ENCODE results near the gene TET1. TPM values are rescaled to one million over a fixed set of nuclear protein-coding genes. Genes with fewer than 3 reads are reported as not detected.
A peak's percentile ranks its signal among the peaks of the same experiment; 100 is the strongest.
"Not testable (repeated sequence)": the region's sequence is repeated elsewhere in the genome, so short reads cannot be mapped to it uniquely, and the experiment has no call there.

The TET1 gene
- total RNA-seq = 3.6 TPM
- long read RNA-seq, partial matches to known transcripts = 0 of 2 reads
- long read RNA-seq, other reads (novel, unspliced or antisense) = 2 of 2 reads

DNA sequence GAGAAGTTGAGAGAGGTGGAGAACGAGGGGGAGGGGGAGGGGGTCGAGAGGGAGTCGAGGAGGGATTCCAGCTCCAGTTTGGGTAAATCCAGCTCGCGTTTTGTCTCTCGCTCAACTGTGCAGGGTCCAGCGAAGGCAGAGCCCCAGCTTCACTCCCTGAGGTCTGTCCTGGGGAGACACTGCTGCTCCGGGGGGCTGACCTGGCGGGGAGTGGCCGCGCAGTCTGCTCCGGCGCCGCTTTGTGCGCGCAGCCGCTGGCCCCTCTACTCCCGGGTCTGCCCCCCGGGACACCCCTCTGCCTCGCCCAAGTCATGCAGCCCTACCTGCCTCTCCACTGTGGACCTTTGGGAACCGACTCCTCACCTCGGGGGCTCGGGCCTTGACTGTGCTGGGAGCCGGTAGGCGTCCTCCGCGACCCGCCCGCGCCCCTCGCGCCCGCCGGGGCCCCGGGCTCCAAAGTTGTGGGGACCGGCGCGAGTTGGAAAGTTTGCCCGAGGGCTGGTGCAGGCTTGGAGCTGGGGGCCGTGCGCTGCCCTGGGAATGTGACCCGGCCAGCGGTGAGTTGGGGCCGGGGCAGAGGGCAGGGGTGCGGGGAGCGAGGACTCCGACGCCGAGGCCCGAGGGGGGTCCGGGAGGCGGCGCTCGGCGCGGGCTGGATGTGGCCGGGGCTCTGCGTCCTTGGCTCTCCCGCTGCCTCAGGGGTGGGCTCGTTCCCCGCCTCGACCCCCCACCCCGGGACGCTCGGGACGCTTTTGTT is at the start of gene TET1:
Gene TET1 (plus strand): TSS at position 152 of the 757 bp plus-strand sequence. CDS start 12,002 bp downstream, outside the sequence.
- intact Hi-C loops (cut with micrococcal nuclease) = no loop called here
- ATAC-seq = peak; percentile 83
- DNase-seq = peak; percentile 59

DNA sequence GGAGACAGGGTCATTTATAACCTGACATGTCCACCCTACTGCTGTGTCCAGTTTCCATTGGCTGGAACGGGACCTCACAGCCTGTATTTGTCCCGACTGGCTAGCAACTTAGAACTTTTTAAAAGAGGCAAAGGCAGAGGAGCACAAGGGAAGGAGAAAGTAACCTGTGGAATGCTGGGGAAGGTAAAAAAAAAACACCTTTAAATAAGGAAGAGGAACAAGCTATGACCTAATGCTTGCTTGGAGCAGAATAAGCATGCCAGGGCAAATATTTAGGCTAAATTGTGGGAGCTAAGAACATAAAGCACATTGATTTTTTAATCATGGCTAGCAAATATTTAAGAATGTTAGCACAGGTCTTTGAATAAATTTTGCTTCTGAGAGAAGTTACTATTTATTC is 43.9 kb upstream of the TET1 start:
- intact Hi-C loops (cut with micrococcal nuclease); DNase-seq; ATAC-seq: not testable (repeated sequence)

DNA sequence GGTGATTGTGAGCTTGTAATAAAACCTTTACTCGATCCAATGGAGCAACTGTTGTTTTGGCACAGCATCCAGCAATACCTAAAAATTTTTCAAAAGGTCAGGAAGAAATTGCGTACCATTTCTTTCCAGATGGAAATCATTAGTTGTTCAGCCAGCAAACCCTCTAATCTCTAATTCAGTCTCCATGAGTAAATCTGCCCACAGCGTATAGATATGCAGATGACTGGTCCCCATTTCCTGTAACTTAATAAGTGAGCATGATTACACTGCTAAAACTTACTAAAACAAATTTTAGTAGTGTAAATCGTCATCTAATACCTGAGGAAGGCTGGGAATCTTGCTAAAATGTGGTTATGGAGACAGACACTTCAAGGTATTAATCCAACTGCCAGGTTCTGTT is 43.4 kb upstream of the TET1 start:
- ATAC-seq (no peak), DNase-seq (no peak)
- intact Hi-C loops (cut with micrococcal nuclease) = no loop called here

DNA sequence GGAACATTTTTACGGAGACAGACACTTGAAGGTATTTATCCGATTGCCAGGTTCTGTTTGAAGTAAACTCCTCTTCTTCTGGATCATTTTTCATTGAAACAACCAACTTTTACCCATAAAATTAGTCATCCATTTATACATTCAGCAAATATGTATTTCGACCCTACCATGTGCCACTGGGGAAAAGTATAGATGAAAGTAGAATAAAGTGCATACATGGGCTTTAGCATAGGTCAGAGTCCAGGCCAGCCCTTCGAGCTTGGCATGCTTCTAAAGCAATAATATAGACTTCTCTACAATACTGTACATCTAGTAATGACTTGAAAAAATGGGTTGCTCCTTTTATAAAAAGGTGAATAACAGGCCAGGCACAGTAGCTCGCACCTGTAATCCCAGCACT is 42.9 kb upstream of the TET1 start:
- intact Hi-C loops (cut with micrococcal nuclease) = no loop called here
- ATAC-seq = no peak
- DNase-seq = no peak

DNA sequence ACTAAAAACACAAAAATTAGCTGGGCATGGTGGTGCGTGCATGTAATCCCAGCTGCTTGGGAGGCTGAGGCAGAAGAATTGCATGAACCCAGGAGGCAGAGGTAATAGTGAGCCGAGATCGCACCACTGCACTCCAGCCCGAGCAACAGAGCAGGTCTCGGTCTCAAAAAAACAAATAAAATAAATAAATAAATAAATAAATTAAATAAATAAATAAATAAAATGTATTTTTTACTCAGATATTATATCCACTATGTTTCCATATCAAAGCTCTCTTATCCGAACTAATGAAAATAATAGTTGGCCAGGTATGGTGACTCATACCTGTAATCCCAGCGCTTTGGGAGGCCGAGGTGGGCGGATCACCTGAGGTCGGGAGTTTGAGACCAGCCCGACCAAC is 41.5 kb upstream of the TET1 start:
- intact Hi-C loops (cut with micrococcal nuclease); ATAC-seq; DNase-seq: not testable (repeated sequence)

DNA sequence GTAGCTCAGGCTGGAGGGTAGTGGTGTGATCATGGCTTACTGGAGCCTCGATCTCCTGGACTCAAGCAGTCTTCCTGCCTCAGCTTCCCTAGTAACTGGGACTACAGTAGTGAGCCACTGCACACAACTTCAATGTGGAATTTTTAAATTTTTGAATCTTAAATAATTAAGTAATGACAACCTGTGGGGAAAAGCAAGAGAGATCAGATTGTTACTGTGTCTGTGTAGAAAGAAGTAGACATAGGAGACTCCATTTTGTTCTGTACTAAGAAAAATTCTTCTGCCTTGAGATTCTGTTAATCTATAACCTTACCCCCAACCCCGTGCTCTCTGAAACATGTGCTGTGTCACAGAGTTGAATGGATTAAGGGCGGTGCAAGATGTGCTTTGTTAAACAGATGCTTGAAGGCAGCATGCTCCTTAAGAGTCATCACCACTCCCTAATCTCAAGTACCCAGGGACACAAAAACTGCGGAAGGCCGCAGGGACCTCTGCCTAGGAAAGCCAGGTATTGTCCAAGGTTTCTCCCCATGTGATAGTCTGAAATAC is 34.6 kb upstream of the TET1 start:
- DNase-seq; intact Hi-C loops (cut with micrococcal nuclease); ATAC-seq: not testable (repeated sequence)

DNA sequence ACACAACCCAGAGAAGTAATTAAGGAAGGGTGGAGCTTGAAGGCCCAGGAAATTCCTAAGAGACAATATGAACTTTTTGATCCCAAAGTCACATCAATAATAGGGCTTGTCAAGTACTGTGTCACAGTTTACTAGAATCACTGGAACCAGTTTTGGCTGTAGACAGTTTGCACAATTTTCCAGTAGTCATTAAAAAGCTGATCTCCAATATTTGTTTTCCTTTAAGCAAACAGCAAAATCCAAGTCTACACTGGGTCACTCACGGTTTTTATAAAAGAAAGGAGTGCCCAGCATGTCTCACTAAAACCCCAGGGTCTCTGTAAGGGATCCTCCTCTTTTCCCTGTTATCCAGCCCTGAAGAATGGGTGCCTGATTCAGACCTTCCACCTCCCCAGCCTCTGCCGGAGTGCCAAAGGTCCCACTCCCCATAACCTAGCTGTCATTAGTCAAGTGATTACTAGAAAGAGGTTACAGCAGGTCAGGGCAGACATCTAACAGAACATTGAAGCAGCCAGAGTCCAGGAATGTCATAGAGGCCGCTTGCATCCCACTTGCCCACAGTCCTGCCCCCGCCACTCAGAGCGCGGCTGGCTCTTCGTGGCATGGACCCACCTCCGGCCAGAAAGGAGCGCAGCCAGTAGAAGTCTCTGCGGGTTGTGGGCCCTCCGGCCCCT is 33.4 kb upstream of the TET1 start:
- intact Hi-C loops (cut with micrococcal nuclease) = no loop called here

DNA sequence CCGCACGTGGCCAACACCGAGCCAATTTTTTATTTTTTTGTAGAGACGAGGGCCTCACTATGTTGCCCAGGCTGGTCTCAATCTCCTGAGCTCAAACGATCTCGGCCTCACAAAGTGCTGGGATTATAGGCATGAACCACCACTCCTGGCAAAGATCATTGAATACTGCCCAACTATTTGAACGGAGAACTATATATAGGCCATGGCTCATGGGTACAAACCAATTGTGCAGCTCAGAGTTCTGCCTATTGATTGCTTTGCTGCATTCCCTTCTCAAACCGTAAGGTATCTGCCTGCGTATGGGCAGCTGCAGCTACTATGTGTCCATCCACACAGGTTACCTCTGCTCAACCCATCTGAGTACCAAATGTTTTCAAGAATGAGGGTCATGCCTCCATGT is 23.2 kb upstream of the TET1 start:
- intact Hi-C loops (cut with micrococcal nuclease) = no loop called here
- ATAC-seq = no peak
- DNase-seq = no peak

More for the DNA sequence above, 33.4 kb upstream of the TET1 start:
- no peak for DNase-seq
- peak; percentile 75 for ATAC-seq

DNA sequence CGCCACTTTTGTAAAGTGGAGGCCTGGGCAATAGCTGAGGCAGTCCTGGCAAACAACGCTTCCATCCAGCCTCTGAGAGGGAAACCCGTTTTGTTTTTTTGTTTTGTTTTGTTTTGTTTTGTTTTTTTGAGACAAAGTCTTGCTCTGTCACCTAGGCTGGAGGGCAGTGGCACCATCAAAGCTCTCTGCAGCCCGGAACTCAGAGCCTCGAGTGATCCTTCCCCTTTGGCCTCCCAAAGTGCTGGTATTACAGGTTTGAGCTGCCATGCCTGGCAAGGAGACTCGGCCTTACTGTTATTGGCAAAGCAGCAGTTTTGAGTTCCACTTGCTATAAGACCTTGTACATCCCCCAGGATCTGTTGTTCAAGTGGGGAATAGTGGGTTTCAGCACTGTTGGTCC is 22.3 kb upstream of the TET1 start:
- no peak for DNase-seq
- intact Hi-C loops (cut with micrococcal nuclease) = no loop called here
- no peak for ATAC-seq

DNA sequence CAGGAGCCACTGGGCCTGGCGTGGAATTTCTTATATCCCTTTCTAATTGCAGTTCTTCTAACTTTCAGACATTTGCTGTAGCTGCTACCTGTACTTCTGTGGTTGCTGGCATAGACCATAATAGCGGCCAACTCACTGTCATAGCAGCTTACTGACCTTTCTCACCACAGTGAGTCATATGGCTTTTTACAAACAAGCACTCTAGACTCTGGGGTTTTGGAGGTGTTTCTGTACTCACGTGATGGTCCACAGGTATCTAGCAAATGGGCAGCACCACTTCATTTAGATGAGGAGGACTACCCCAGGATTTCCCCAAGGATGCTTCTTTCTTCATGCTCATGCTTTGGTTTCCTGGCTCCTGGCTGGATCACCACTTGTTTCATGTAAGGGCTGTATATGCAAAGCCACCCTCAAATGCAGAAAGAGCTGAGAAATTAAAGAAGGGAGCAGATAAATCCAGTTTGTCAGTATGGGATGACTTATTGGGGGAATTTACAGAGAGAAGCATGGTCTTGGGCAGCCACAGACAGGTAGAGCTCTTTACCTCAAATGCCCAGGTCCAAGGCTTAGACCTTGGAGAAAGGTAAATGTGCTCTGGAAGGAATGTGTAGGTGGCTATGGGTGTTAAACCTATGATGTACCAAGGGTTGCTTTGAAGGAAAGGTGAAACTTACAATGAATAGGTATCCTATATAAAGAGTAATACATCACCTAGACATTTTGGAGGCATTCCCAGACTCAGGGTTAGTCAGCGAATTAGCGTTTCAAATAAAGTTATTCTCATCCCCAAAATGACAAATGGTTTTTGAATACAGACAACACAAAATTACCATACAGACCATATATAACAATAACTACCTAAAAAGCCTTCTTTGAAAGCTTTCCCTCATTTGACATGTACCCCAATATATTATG is 16.9 kb upstream of the TET1 start:
- DNase-seq = no peak
- intact Hi-C loops (cut with micrococcal nuclease) = no loop called here
- ATAC-seq = no peak

DNA sequence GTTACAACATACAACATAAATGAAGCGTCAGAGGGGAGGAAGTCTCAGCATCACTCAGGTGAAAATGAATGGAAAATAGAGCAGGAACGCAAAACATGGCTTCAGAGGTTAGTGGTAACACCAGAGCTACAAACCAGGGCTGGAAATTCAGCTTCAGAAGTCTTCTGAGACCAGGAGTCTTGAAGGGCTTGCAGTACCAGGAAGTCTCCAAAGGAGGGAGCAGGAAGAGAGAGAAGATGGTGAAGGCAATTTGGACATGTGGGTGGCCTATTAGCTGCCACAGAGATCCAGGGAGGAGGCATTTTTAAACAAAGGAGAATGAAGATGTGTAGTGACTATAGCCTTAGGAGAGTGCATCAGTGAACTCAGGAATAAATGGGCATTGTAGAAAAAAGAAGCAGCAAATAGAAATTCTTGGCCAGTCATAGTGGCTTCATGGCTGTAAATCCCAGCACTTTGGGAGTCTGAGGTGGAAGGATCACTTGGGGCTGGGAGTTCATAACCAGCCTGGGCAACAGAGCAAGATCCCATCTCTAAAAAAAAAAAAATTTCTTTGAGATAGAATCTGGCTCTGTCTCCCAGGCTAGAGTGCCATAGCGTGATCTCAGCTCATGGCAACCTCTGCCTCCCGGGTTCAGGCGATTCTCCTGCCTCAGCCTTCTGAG is 9.3 kb upstream of the TET1 start:
- DNase-seq (no peak), ATAC-seq (peak; percentile 78)
- intact Hi-C loops (cut with micrococcal nuclease) = loop anchor here (10.0 kb wide), 1 partner anchor 344 kb away; no protein-coding TSS in a partner anchor

DNA sequence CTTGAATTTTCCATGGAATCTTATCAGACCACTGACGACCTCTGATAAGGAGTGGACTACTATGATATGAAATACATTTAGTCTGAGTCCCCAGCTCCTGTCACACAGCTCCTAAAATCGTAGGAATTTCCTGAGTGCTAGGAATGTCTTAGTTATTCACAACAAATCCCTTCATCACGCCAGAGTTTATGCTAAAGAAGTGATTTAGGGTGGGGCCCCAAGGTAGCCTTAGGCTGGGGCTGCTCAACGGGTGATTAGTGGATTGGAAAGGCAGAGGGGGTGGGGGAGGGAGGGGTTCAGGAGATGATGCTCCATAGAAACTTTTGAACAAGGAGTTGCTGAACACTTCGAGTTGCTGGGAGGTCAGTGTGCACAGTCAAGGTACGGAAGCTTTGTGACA is 7.0 kb upstream of the TET1 start:
- intact Hi-C loops (cut with micrococcal nuclease) = loop anchor here (10.0 kb wide), 1 partner anchor 342 kb away; no protein-coding TSS in a partner anchor
- DNase-seq = no peak
- ATAC-seq = no peak

DNA sequence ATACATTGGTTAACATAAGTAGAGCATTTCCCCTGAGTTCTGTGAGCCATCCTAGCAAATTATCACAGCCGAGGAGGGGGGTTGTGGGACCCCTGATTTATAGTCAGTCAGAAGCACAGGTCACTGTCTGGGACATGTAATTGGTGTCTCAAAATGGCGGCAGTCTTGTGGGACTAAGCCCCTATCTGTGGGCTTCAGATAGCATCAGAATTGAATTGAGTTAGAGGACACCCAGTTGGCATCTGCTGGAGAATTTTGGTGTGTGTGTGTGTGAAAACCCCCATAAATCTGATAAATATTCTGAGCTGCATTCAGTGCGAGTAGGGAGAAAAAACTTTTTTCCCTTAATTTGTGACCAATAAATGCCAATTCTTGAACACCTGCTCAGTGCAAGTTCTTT is 6.5 kb upstream of the TET1 start:
- DNase-seq = no peak
- intact Hi-C loops (cut with micrococcal nuclease) = loop anchor here (10.0 kb wide), 1 partner anchor 341 kb away; no protein-coding TSS in a partner anchor
- ATAC-seq = no peak

DNA sequence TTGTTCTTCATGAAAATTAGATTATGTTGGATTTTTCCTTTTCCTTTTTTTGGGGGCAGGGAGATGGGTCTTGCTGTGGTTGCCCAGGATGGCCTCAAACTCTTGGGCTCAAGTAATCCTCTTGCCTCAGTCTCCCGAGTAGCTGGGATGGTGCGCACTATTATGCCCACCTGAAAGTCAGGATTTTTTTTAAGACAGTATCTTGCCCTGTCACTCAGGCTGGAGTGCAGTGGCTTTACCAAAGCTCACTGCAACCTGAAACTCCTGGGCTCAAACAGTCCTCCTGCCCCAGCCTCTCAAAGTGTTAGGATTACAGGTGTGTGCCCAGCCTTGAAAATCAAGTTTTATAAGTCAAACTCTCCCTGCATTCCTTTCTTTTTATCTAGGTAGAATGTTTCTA is 1.7 kb upstream of the TET1 start:
- intact Hi-C loops (cut with micrococcal nuclease) = loop anchor here (10.0 kb wide), 1 partner anchor 336 kb away; no protein-coding TSS in a partner anchor
- ATAC-seq (no peak), DNase-seq (no peak)

DNA sequence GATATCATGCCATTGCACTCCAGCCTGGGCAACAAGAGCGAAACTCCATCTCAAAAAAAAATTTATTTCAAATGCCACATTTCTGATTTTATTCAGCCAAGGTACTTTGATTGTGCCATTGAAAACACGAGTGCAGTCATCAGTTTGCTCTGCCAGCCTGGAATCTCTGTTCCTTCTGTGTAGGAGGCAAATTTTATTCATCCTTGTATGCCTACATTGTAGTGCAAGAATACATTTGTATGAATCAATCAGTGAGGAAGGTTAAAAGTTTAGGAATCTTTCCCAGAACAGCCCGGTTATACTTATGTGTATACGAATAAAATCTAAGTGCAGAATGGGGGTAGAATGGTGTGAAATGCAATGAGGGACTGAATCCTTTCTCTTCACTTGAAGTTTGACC is 886 bp upstream of the TET1 start:
- ATAC-seq = no peak
- DNase-seq = no peak
- intact Hi-C loops (cut with micrococcal nuclease) = loop anchor here (10.0 kb wide), 1 partner anchor 336 kb away; no protein-coding TSS in a partner anchor

DNA sequence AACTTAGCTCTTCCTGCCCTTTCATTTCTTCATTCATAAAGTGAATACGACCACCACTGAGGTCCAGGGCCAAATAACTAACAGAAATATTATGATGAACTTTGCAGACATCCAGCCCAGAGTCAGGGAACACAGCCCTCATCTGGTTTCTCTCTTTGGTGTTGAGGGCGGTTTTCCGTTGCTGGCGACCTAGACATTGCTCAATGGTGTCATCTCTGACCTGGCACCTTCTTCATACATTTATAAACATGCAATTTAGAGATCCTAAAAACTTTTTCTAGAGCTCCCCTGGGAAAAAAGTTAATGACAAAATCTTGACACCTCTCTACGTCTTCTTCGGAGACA is 324 bp upstream of the TET1 start:
- DNase-seq (no peak), ATAC-seq (peak; percentile 32)
- intact Hi-C loops (cut with micrococcal nuclease) = loop anchor here (10.0 kb wide), 1 partner anchor 335 kb away; no protein-coding TSS in a partner anchor

DNA sequence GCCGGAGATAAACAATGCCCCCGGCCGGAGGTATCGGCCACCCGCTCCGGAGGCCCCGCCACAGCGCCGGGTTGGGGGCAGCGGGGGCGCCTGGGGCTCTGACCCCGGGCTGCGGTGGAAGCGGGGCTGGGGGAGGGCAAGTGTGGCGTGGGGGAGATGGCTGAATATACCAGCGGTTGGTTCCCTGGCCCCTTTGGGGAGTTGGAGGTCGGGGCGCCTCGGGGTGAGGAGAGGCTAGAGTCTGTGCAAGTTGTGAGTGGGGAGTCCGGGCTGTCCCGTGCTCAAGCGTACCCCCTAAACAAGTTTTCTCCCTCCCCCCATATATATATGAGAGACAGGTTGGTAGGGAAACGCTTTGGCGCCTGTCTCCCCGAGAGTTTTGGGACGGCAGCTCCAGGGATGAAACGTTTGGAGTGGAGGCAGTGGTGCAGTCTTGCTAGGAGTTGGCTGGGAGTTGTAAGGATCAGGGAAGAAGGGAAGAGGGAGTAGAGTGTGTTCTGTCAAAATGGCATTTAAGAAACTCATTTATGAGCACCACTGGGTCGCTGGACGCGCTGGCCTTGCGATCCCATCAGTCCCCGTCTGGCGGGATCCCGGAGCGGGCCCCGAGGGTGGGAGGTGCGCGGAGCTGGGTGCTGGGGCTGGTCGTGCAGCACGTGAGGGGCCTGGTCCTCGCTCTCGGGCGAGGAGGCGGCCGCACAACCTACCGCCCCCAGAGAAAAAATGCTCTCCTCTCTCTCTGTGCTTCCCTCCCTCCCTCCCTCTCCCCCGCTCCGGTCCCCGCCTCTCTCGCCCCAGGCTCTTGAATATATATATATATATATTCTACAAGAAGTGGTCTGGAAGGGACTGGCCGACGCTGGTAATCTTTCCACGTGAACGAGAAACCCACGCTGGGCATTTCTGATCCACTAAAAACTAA is 1.1 kb downstream of the TET1 start:
- peak; percentile 47 for DNase-seq
- intact Hi-C loops (cut with micrococcal nuclease) = no loop called here
- peak; percentile 63 for ATAC-seq
